Activated naive CD4-positive, alpha-beta T cell treated with anti-CD3 and anti-CD28 coated beads, Interleukin-2, amount 10 ng/mL, durations not matched to agents 7 days and 5 days (primary cell): Measurements from ENCODE around the gene ZMYND8.

ENCODE experiments used
- CTCF ChIA-PET: fragments of 350-600 bp; sonication (Branson Sonifier 250); formaldehyde crosslinking; loops from one replicate; lab custom pipeline; 2021; ENCODE audit warnings: antibody characterized with exemption; lab: Charles Lee
- DNase-seq: peaks from one replicate; pipeline ENCODE4 v3.0.0-alpha.2; 2020
- H3K27ac Mint-ChIP-seq: one replicate; pipeline ENCODE4 v1.8.0; 2021; ENCODE audit warnings: mild to moderate bottlenecking, moderate library complexity, mixed read lengths
- H3K27me3 Mint-ChIP-seq: one replicate; pipeline ENCODE4 v1.8.0; 2021; ENCODE audit warnings: mild to moderate bottlenecking, mixed read lengths
- H3K36me3 Mint-ChIP-seq: one replicate; pipeline ENCODE4 v1.8.0; 2021; ENCODE audit warnings: mixed read lengths
- H3K4me1 Mint-ChIP-seq: one replicate; pipeline ENCODE4 v1.8.0; 2021; ENCODE audit warnings: mixed read lengths
- H3K4me3 Mint-ChIP-seq: one replicate; pipeline ENCODE4 v1.8.0; 2021; ENCODE audit warnings: mild to moderate bottlenecking, moderate library complexity, mixed read lengths
- H3K9me3 Mint-ChIP-seq: one replicate; pipeline ENCODE4 v1.8.0; 2021; ENCODE audit warnings: mixed read lengths

ZMYND8 gene

DNA sequence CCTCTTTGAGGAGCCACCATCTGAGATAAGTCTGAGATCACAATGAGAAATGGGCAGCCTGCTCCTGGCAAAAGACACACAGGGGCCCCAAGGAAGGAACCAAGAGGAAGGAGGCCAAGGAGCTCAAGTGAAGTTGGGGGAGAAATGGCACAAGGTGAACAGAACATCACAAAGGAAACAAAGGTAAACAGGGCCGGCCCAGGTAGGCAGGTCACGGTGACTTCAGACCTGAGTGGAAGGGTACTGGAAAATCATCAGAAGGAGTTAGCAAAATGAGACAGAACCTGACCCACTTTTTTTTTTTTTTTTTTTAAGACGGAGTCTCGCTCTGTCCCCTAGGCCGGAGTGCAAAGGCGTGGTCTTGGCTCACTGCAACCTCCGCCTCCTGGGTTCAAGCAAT lies 11.3 kb downstream of the ZMYND8 start:
- Mint-ChIP-seq H3K27ac (no peak overlapping the region), H3K4me3 (no peak overlapping the region), H3K36me3 (peaks cover 20% of the 10 kb centered on the region)

GRCh38 chr20:47343007-47343472 lies 13.5 kb downstream of the ZMYND8 start:
- Mint-ChIP-seq H3K4me1 (peaks cover 32% of the 10 kb centered on the region), H3K27ac (no peak overlapping the region), H3K27me3 (no peaks in the 10 kb centered on the region), H3K9me3 (no peaks in the 10 kb centered on the region), H3K36me3 (peaks cover 28% of the 10 kb centered on the region), H3K4me3 (no peak overlapping the region)
- CTCF ChIA-PET, result interaction anchor here (1.7 kb wide), 1 partner anchor 41 kb away, joined by 8 read pairs; no protein-coding TSS in a partner anchor
- no peak for DNase-seq

More for the DNA sequence above, 11.3 kb downstream of the ZMYND8 start:
- no peak for DNase-seq
- Mint-ChIP-seq H3K9me3 (no peaks in the 10 kb centered on the region), H3K4me1 (peaks cover 34% of the 10 kb centered on the region), H3K27me3 (no peaks in the 10 kb centered on the region)
- CTCF ChIA-PET, result no interaction called here

GRCh38 chr20:47338131-47338628 lies 18.3 kb downstream of the ZMYND8 start:
- no peak overlapping the region for H3K4me3 Mint-ChIP-seq
- H3K27ac Mint-ChIP-seq, result no peak overlapping the region
- H3K4me1 Mint-ChIP-seq, result peaks cover 17% of the 10 kb centered on the region
- DNase-seq, result no peak
- no peaks in the 10 kb centered on the region for H3K27me3 Mint-ChIP-seq
- no peaks in the 10 kb centered on the region for H3K9me3 Mint-ChIP-seq
- H3K36me3 Mint-ChIP-seq, result peaks cover 30% of the 10 kb centered on the region
- CTCF ChIA-PET, result interaction anchor here (0.6 kb wide), 1 partner anchor 10 kb away, joined by 5 read pairs; no protein-coding TSS in a partner anchor

DNA sequence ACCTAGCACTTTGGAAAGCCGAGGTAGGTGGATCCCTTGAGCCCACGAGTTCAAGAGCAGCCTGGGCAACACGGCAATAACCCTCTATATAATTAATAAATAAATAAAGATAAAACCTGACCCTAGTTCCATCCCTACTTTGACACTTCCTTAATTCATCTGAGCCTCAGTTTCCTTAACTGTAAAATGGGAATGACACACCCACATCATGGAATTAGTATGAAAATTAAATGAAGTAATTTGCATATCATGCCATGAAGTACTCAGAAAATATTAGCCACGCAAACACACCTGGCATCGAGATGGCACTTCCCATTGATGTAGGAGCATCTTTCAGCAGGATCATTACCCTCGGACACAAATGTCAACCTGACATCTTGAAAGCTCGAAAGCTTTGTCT lies 19.1 kb downstream of the ZMYND8 start:
- Mint-ChIP-seq H3K27ac (no peak overlapping the region), H3K27me3 (no peaks in the 10 kb centered on the region), H3K36me3 (peaks cover 32% of the 10 kb centered on the region), H3K4me1 (peaks cover 22% of the 10 kb centered on the region), H3K9me3 (no peaks in the 10 kb centered on the region), H3K4me3 (no peak overlapping the region)
- CTCF ChIA-PET, result no interaction called here
- no peak for DNase-seq

DNA sequence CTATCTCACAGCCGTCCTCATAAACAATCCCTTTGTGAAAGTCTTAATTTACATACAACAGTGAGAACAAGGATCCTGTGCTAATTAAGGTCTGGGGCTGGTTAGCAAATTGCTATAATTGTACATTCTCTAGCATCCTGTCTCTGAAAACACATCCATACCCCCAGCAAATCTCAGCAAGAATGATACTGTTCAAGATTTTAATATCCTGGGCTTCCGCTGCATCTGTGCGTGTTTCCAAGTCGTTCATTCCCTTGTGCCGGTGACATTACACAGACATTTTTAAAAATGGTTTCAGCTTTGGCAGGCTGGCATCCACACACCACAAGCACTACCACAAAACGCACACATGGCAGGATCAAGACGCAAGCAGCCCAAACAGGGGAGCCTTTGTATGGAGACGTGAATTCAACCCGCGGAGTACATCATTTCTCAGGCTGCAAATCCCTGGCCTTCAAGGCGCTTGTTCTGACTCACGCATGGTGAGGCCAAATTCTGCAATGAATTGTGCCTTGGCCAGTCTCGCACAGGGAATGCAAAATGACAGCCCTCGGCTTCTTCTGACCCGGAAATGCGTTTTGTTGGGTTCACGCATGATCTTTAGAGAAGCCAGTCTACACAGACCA lies 20.3 kb downstream of the ZMYND8 start:
- Mint-ChIP-seq H3K27me3 (no peaks in the 10 kb centered on the region), H3K9me3 (no peaks in the 10 kb centered on the region), H3K36me3 (peaks cover 39% of the 10 kb centered on the region), H3K4me3 (no peak overlapping the region), H3K4me1 (peaks cover 26% of the 10 kb centered on the region), H3K27ac (no peak overlapping the region)
- CTCF ChIA-PET, result no interaction called here
- DNase-seq, result no peak

DNA sequence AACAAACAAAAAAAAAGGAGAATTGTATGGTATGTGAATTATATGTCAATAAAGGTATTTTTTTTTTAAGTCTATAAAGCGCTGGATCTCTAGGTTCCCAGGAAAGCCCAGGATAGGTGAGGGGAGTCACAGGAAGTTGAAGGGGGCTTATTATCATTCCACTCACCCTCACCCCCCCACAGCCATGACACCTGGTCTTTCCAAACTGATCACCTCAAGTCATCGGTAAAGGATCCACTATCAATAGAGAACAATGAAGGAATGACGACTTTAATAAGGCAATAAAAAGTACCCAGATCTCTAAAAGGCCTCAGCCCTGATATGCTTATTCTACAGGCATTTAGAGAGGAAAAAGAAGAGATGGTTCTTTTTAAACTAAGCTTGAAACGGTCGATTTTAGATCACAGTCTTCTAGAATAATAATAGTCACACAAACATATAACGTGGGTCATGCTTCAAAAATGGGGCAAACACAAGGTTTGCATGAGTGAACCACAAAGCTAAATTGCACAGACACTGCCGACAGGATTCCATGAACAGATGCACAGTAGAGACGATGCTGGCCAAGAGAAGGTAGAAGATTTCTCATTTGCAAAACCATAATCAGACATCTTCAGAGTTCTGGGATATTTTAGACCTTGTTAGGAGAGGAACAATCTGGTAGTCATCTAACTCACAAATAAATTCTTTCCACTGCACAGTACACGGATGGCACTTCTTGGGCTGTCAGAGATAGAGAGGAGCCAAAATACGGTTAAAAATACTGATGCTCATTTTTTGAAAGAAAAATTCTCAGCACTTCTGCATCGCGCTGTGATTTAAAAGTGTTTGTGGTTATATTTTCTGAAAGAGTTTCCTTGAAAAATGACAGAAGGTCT lies 21.0 kb downstream of the ZMYND8 start:
- Mint-ChIP-seq H3K27me3 (no peaks in the 10 kb centered on the region), H3K36me3 (peaks cover 40% of the 10 kb centered on the region), H3K27ac (no peak overlapping the region), H3K9me3 (no peaks in the 10 kb centered on the region), H3K4me1 (peaks cover 28% of the 10 kb centered on the region), H3K4me3 (no peak overlapping the region)
- CTCF ChIA-PET, result interaction anchor here (0.7 kb wide), 1 partner anchor 47 kb away, joined by 3 read pairs; no protein-coding TSS in a partner anchor
- no peak for DNase-seq

- Mint-ChIP-seq H3K27me3 (no peaks in the 10 kb centered on the region), H3K27ac (peak overlapping the region; percentile 42), H3K4me3 (peak overlapping the region; percentile 5), H3K36me3 (peaks cover 38% of the 10 kb centered on the region), H3K9me3 (no peaks in the 10 kb centered on the region), H3K4me1 (peaks cover 28% of the 10 kb centered on the region)
- DNase-seq, result no peak
- CTCF ChIA-PET, result interaction anchor here (1.3 kb wide), 1 partner anchor 50 kb away, joined by 4 read pairs; no protein-coding TSS in a partner anchor
These were observed 22.4 kb downstream of the ZMYND8 start for GRCh38 chr20:47334022-47334551.

- no peak overlapping the region for H3K27ac Mint-ChIP-seq
- H3K4me1 Mint-ChIP-seq, result peaks cover 30% of the 10 kb centered on the region
- H3K4me3 Mint-ChIP-seq, result no peak overlapping the region
- CTCF ChIA-PET, result interaction anchor here (1.3 kb wide), 1 partner anchor 51 kb away, joined by 4 read pairs; no protein-coding TSS in a partner anchor
- no peak for DNase-seq
- no peaks in the 10 kb centered on the region for H3K27me3 Mint-ChIP-seq
- H3K36me3 Mint-ChIP-seq, result peaks cover 41% of the 10 kb centered on the region
- no peaks in the 10 kb centered on the region for H3K9me3 Mint-ChIP-seq
These were observed 23.9 kb downstream of the ZMYND8 start for GRCh38 chr20:47332381-47333206.

DNA sequence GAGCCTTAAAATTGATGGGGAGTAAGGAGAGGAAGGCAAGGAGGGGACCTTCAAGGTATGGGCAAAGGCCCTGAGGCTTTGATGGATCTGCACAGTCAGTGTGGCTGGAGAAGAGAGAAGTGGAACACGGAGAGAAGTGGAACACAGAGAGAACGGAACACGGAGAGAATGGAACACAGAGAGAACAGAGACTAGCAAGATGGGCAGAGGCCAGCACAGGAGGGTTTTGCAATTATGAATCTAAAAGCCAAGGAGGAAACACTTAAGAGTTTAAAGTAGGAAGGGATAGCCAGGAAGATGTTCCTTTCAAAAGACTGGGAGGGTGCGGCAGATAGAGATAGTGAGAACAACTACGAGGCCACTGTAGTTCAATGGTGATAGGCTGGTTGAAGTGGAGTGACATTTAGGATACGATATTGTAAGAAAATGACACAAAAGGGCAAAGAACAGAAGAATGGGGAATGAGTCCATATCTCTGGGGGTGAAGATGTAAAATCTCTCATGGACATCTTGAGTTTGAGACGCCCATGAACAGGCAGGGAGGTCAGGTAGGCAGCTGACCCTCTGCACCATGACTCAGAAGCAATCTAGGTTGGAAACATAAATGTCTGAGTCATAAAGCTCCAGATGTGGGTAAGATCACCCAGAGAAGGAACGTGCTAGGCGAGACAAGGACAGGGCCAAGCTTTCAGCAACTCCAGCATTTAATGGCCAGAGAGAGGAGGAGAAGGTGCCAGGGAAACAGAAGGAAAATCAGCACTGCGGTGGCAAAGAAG lies 25.4 kb downstream of the ZMYND8 start:
- Mint-ChIP-seq H3K27ac (no peak overlapping the region), H3K4me1 (peaks cover 26% of the 10 kb centered on the region), H3K36me3 (peaks cover 42% of the 10 kb centered on the region), H3K9me3 (no peaks in the 10 kb centered on the region), H3K4me3 (no peak overlapping the region), H3K27me3 (no peaks in the 10 kb centered on the region)
- DNase-seq, result no peak
- CTCF ChIA-PET, result no interaction called here

DNA sequence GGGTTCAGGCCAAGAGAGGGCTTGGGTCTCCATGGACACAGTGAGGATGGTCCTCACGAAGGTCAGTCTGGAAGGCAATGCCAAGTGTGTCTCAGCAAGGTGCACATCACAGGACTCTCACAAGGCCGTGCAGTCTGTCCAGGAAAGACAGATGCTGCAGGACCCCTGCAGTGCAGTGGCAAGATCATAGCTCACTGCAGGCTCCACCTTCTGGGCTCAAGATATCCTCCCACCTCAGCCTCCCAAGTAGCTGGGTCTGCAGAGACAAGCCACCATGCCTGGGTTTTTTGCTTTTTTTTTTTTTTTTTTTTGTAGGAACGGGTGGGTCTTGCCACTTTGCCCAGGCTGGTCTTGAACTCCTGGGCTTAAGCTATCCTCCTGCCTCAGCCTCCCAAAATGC lies 26.4 kb downstream of the ZMYND8 start:
- Mint-ChIP-seq H3K27me3 (no peaks in the 10 kb centered on the region), H3K9me3 (no peaks in the 10 kb centered on the region), H3K4me3 (no peak overlapping the region), H3K27ac (no peak overlapping the region), H3K4me1 (peaks cover 22% of the 10 kb centered on the region), H3K36me3 (peaks cover 39% of the 10 kb centered on the region)
- no peak for DNase-seq
- CTCF ChIA-PET, result no interaction called here

GRCh38 chr20:47328129-47328528 lies 28.4 kb downstream of the ZMYND8 start:
- DNase-seq, result no peak
- CTCF ChIA-PET, result interaction anchor here (0.6 to 3.1 kb wide), 4 partner anchors 10 to 56 kb away, joined by 3 to 8 read pairs (median 4); no protein-coding TSS in a partner anchor
- peaks cover 19% of the 10 kb centered on the region for H3K4me1 Mint-ChIP-seq
- no peaks in the 10 kb centered on the region for H3K27me3 Mint-ChIP-seq
- H3K27ac Mint-ChIP-seq, result no peak overlapping the region
- no peaks in the 10 kb centered on the region for H3K9me3 Mint-ChIP-seq
- H3K36me3 Mint-ChIP-seq, result peaks cover 40% of the 10 kb centered on the region
- no peak overlapping the region for H3K4me3 Mint-ChIP-seq

DNA sequence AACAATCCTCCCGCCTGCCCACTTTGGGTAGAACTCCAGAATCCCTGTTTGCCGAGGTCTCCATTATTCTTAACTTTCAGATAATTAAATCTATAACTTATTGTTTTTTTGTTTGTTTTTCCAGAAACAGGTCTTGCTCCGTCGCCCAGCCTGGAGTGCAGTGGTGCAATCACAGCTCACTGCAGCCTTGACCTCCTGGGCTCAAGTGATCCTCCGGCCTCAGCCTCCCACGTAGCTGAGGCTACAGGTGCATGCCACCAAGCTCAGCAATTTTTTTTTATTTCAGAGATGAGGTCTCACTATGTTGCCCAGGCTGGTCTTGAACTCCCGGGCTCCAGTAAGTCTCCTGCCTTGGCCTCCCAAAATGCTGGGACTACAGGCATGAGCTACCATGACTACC lies 28.8 kb downstream of the ZMYND8 start:
- H3K4me1 Mint-ChIP-seq, result peaks cover 17% of the 10 kb centered on the region
- H3K36me3 Mint-ChIP-seq, result peaks cover 36% of the 10 kb centered on the region
- no peak overlapping the region for H3K4me3 Mint-ChIP-seq
- CTCF ChIA-PET, result interaction anchor here (0.6 to 3.1 kb wide), 4 partner anchors 11 to 57 kb away, joined by 3 to 8 read pairs (median 4); no protein-coding TSS in a partner anchor
- no peaks in the 10 kb centered on the region for H3K9me3 Mint-ChIP-seq
- H3K27me3 Mint-ChIP-seq, result no peaks in the 10 kb centered on the region
- no peak overlapping the region for H3K27ac Mint-ChIP-seq
- DNase-seq, result no peak
